Activated T-cell treated with anti-CD3 and anti-CD28 coated beads, Interleukin-2, amount 50 U/mL, for 48 hours (primary cell): ENCODE measurements around the gene PEDS1.
"Not testable (repeated sequence)": the region's sequence is repeated elsewhere in the genome, so short reads cannot be mapped to it uniquely, and the experiment has no call there.

Experiments used
- DNase-seq, 2 experiments: peaks; one replicate each; pipeline ENCODE4 v3.0.0-alpha.2; 2020

Gene PEDS1

DNA sequence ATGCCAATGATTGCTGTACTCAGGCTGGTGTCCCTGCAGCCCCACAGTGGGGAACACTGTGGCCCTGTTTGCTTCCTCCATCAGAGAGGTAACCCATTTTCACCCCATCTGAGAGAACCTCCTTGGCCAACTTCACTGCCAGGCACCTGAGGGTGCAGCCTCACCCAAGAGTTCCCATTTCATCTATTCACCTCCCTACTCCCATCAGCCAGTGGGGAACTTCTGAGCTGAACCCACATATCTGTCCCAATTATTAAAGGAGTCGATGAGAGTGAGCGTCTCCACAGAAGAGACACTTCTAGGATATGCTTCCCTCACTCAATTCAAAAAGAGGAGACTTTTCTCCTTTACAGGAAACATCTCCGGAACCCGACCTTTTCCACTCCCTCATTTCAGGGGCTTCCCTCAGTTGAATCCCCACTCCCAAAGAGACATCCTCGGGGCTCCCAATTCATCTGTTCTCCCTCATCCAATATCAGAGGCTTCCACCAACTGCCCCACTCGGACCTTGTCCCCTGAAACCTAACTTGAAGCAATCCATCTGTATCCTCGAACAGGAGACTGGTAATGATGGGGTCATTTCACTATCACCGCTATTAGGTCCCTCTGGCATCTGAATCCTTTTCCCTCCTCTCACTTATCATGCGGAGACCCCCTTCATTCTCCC, 41.6 kb downstream of the PEDS1 start:
- DNase-seq: peak in 1 of 2 experiments; percentile 37

DNA sequence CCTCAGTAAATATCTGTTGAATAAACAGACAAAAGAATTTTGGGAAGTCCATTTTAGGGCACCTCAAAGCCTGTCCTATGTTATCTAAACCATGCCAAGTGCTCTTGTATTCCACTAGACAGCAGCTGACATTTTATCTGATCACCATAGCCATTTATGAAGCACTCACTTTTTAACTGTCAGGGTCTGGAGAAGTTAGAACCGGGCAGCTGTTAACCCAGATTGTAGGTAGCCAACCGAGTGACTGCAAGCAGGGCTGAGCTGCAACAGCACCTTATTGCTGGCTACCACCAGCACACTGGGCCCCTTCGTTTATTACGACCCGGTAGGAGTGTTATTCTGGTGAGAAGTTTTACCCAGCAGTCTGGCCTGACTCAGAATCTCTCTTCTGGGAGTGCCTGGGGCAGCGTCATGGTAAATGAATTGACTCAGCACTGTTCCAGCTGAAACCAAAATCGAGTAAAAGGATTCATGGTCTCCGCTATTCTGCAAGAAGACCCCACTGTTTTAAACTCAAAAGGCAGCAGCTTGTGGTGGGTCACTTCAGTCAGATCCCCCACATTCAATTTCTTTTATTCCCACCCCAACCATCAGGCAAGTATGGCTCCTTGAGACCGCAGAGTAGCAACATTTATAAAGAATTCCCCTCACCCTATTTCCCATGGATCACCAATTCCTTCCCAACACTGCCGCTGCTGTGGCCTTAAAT, 42.2 kb downstream of the PEDS1 start:
- DNase-seq: peak; percentile 67 to 72

DNA sequence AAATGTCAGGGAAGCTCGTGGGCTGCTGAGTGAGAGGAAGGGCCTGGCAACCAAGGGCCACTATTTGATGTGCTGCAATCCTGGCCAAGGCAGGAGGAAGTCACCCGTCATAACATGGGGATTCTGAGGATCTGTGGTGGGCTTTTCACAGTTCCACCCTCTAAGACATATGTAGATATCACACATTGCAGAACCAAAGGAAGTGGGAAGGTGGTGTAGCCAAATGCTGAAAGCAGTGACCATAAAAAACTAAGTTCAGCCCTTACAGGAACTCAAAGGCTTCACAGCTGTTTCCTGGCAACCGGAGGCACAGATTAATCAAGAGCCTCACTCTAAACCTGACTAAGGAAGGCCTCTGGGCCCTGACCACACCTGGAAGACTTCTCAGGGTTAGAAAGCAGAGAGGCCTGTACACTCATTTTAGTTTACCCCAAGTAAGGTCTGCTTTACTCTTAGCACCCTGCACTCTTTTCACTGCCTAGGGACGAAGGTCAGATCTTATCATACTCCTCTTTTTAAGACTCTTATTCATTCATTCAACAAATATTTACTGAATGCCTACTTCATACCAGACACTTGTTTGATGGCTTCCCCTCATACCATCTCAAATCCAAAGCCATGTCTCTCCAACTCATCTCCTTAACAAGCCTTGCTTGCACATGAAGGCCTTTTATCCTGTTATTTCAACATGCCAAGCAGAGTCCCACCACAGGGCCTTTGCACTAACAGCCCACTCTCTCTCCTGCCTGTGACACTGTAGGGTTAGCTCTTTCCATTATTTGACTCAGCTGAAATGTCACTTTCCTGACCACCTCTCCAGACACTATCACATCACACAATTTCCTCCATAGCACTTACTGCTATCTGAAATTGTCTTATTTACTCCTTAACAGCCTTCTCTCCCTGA, 43.1 kb downstream of the PEDS1 start:
- peak; percentile 60 to 66 for DNase-seq

DNA sequence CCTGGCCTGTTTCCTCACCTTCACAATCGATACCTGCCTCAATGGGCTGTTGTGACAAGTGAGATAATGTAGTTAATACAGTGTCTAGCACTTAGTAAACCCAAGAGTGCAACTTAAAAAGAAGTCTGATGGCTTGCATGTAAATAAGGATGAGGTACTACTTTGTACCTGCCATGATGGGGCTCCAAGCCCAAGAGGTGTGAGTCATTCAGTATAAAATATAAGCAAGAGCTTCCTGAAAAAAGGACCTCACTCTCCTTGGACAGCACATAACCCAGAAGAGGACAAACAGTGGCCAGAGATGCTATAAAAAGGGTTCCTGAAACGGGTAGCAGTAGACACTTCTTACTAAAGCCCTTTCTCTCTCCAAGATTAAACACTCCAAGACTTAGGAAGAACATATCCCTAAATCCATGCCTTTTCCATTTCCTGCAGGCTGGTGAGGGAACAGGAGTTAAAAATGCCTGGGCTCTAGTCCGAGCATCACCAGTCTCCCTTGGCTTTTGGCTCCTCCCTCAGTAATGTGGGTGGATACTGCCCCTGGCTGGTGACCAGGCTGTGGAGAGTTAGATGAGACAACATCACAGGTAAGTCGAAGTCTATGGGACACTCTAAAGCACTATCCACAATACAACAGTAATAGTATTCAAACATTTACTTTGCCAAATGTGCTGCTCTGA, 44.8 kb downstream of the PEDS1 start:
- DNase-seq: no peak

DNA sequence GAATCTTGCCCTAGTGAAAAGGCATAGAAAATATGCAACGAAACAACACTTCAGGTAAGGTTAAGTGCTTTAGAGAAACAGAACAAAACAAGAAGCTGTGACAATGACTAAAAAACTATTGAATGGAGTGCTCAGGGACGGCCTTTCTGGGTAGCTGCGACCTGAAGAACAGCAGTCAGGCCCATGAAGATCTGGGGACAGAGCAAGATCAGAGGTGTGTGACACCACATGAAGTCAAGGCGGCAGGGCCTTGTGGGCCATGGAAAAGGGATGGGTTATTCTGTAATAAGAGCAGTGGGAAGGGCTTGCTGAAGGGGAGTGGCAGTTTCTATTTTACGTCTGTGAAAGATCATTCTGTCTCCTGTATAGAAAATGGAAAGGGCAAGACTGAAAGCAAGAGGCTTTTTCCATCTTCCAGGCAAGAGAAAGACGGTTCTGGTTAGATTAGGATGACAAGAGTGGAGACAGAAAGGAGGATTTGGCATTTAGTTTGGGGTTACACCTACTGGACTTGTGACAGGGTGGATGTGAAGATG, 45.7 kb downstream of the PEDS1 start:
- DNase-seq: no peak

DNA sequence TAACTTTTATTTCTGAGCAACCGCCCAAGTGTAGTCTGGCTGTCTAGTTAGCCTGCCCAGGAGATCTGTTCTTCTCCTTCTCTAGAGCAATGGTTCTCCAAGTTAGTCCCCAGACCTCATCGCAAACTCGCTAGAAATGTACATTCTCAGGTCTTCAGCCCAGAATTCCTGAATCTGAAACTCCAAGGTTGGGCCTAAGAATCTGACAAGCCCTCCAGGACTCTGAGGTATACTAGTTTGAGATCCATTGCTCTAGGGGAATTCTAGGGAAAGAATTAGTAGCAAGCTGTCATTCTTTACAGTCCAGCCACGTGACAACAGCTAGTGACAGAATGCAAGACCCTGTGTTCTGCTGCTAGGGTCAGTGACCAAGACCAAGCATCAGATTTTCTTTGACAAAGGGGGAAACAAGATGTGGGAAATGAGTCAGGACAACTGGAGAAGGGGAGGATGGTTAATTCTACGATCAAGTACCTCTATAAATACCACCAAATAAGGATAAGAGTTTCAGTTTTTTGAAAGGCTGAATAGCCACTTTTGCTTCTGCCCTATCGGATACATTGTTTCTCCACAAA, 46.4 kb downstream of the PEDS1 start:
- DNase-seq: no peak

DNA sequence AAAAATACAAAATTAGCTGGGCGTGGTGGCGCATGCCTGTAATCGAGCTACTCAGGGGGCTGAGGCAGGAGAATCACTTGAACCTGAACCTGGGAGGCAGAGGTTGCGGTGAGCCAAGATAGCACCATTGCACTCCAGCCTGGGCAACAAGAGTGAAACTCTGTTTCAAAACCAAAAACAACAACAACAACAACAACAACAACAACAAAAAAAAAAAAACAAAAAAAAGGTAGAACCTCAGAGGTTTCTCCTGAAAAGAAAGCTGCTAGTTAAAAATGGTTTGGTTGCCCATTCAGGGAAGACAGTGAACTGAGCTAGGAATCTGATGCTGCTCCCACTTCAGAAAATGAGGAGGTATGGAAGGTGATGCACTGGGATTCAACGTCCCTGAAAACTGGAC, 46.9 kb downstream of the PEDS1 start:
- not testable (repeated sequence) for DNase-seq
